ENCODE measurements around the gene UST.
"Not testable (repeated sequence)": the region's sequence is repeated elsewhere in the genome, so short reads cannot be mapped to it uniquely, and the experiment has no call there.

Gene UST

GRCh38 chr6:148965287-148965686 is 218.5 kb downstream of the UST start:
- peaks cover 51% of the 10 kb centered on the region for H3K4me1 ChIP-seq (ENCODE audit: control insufficient read depth, low read depth, low read length)
- H3K27me3 ChIP-seq (ENCODE audit: control insufficient read depth, insufficient read depth, low read length) = no peaks in the 10 kb centered on the region
- H3K9ac ChIP-seq (ENCODE audit: low read length) = no peak overlapping the region
- H3K36me3 ChIP-seq (ENCODE audit: control insufficient read depth, low read depth, low read length) = no peaks in the 10 kb centered on the region
- H3K27ac ChIP-seq (ENCODE audit: low read length) = no peak overlapping the region
- H3K9me3 ChIP-seq (ENCODE audit: control insufficient read depth, low read depth, low read length) = no peaks in the 10 kb centered on the region
- H3K4me3 ChIP-seq (ENCODE audit: low read length) = no peak overlapping the region

- Histone ChIP-seq H3K36me3 (ENCODE audit: control insufficient read depth, low read depth, low read length) (no peaks in the 10 kb centered on the region), H3K27me3 (ENCODE audit: control insufficient read depth, insufficient read depth, low read length) (no peaks in the 10 kb centered on the region), H3K9ac (ENCODE audit: low read length) (no peak overlapping the region), H3K27ac (ENCODE audit: low read length) (no peak overlapping the region), H3K4me1 (ENCODE audit: control insufficient read depth, low read depth, low read length) (peaks cover 48% of the 10 kb centered on the region), H3K9me3 (ENCODE audit: control insufficient read depth, low read depth, low read length) (no peaks in the 10 kb centered on the region), H3K4me3 (ENCODE audit: low read length) (no peak overlapping the region)
These were observed 220.2 kb downstream of the UST start for GRCh38 chr6:148967011-148967520.

GRCh38 chr6:148967541-148967956 is 220.7 kb downstream of the UST start:
- Histone ChIP-seq H3K36me3 (ENCODE audit: control insufficient read depth, low read depth, low read length) (no peaks in the 10 kb centered on the region), H3K9ac (ENCODE audit: low read length) (no peak overlapping the region), H3K4me1 (ENCODE audit: control insufficient read depth, low read depth, low read length) (peaks cover 51% of the 10 kb centered on the region), H3K27ac (ENCODE audit: low read length) (no peak overlapping the region), H3K27me3 (ENCODE audit: control insufficient read depth, insufficient read depth, low read length) (no peaks in the 10 kb centered on the region), H3K9me3 (ENCODE audit: control insufficient read depth, low read depth, low read length) (no peaks in the 10 kb centered on the region), H3K4me3 (ENCODE audit: low read length) (no peak overlapping the region)

- Histone ChIP-seq H3K4me1 (ENCODE audit: control insufficient read depth, low read depth, low read length) (peaks cover 55% of the 10 kb centered on the region), H3K9me3 (ENCODE audit: control insufficient read depth, low read depth, low read length) (no peaks in the 10 kb centered on the region), H3K27ac (ENCODE audit: low read length) (no peak overlapping the region), H3K36me3 (ENCODE audit: control insufficient read depth, low read depth, low read length) (no peaks in the 10 kb centered on the region), H3K9ac (ENCODE audit: low read length) (no peak overlapping the region), H3K27me3 (ENCODE audit: control insufficient read depth, insufficient read depth, low read length) (no peaks in the 10 kb centered on the region), H3K4me3 (ENCODE audit: low read length) (no peak overlapping the region)
These were observed 222.2 kb downstream of the UST start for GRCh38 chr6:148968771-148969602.

- Histone ChIP-seq H3K36me3 (ENCODE audit: control insufficient read depth, low read depth, low read length) (no peaks in the 10 kb centered on the region), H3K9ac (ENCODE audit: low read length) (no peak overlapping the region), H3K27ac (ENCODE audit: low read length) (no peak overlapping the region), H3K4me3 (ENCODE audit: low read length) (no peak overlapping the region), H3K9me3 (ENCODE audit: control insufficient read depth, low read depth, low read length) (no peaks in the 10 kb centered on the region), H3K4me1 (ENCODE audit: control insufficient read depth, low read depth, low read length) (peaks cover 60% of the 10 kb centered on the region), H3K27me3 (ENCODE audit: control insufficient read depth, insufficient read depth, low read length) (no peaks in the 10 kb centered on the region)
These were observed 222.8 kb downstream of the UST start for GRCh38 chr6:148969603-148970061.

- Histone ChIP-seq H3K4me3 (ENCODE audit: low read length) (no peak overlapping the region), H3K36me3 (ENCODE audit: control insufficient read depth, low read depth, low read length) (no peaks in the 10 kb centered on the region), H3K4me1 (ENCODE audit: control insufficient read depth, low read depth, low read length) (peaks cover 61% of the 10 kb centered on the region), H3K9ac (ENCODE audit: low read length) (no peak overlapping the region), H3K27ac (ENCODE audit: low read length) (no peak overlapping the region), H3K9me3 (ENCODE audit: control insufficient read depth, low read depth, low read length) (no peaks in the 10 kb centered on the region), H3K27me3 (ENCODE audit: control insufficient read depth, insufficient read depth, low read length) (no peaks in the 10 kb centered on the region)
These were observed 224.4 kb downstream of the UST start for GRCh38 chr6:148971031-148971927.

- H3K4me3 ChIP-seq (ENCODE audit: low read length) = peak overlapping the region; percentile 18
- H3K9me3 ChIP-seq (ENCODE audit: control insufficient read depth, low read depth, low read length) = no peaks in the 10 kb centered on the region
These were observed 225.7 kb downstream of the UST start for GRCh38 chr6:148972481-148972880.

GRCh38 chr6:148973538-148974208 is 226.8 kb downstream of the UST start:
- H3K4me3 ChIP-seq (ENCODE audit: low read length) = no peak overlapping the region
- H3K27ac ChIP-seq (ENCODE audit: low read length) = no peak overlapping the region
- no peaks in the 10 kb centered on the region for H3K27me3 ChIP-seq (ENCODE audit: control insufficient read depth, insufficient read depth, low read length)
- H3K36me3 ChIP-seq (ENCODE audit: control insufficient read depth, low read depth, low read length) = no peaks in the 10 kb centered on the region
- peaks cover 48% of the 10 kb centered on the region for H3K4me1 ChIP-seq (ENCODE audit: control insufficient read depth, low read depth, low read length)
- H3K9me3 ChIP-seq (ENCODE audit: control insufficient read depth, low read depth, low read length) = no peaks in the 10 kb centered on the region
- H3K9ac ChIP-seq (ENCODE audit: low read length) = no peak overlapping the region

More at GRCh38 chr6:148972481-148972880, 225.7 kb downstream of the UST start:
- H3K4me1 ChIP-seq (ENCODE audit: control insufficient read depth, low read depth, low read length) = peaks cover 55% of the 10 kb centered on the region
- H3K9ac ChIP-seq (ENCODE audit: low read length) = no peak overlapping the region
- H3K27me3 ChIP-seq (ENCODE audit: control insufficient read depth, insufficient read depth, low read length) = no peaks in the 10 kb centered on the region
- no peaks in the 10 kb centered on the region for H3K36me3 ChIP-seq (ENCODE audit: control insufficient read depth, low read depth, low read length)
- no peak overlapping the region for H3K27ac ChIP-seq (ENCODE audit: low read length)

- no peaks in the 10 kb centered on the region for H3K27me3 ChIP-seq (ENCODE audit: control insufficient read depth, insufficient read depth, low read length)
- peaks cover 45% of the 10 kb centered on the region for H3K4me1 ChIP-seq (ENCODE audit: control insufficient read depth, low read depth, low read length)
- H3K27ac ChIP-seq (ENCODE audit: low read length) = no peak overlapping the region
- H3K9me3 ChIP-seq (ENCODE audit: control insufficient read depth, low read depth, low read length) = no peaks in the 10 kb centered on the region
- no peak overlapping the region for H3K9ac ChIP-seq (ENCODE audit: low read length)
- H3K4me3 ChIP-seq (ENCODE audit: low read length) = no peak overlapping the region
- no peaks in the 10 kb centered on the region for H3K36me3 ChIP-seq (ENCODE audit: control insufficient read depth, low read depth, low read length)
These were observed 227.5 kb downstream of the UST start for GRCh38 chr6:148974351-148974750.

- not testable (repeated sequence) for H3K9ac ChIP-seq (ENCODE audit: low read length); H3K27ac ChIP-seq (ENCODE audit: low read length); H3K4me3 ChIP-seq (ENCODE audit: low read length); H3K36me3 ChIP-seq (ENCODE audit: control insufficient read depth, low read depth, low read length); H3K9me3 ChIP-seq (ENCODE audit: control insufficient read depth, low read depth, low read length); H3K27me3 ChIP-seq (ENCODE audit: control insufficient read depth, insufficient read depth, low read length)
- H3K4me1 ChIP-seq (ENCODE audit: control insufficient read depth, low read depth, low read length) = peaks cover 28% of the 10 kb centered on the region
These were observed 231.5 kb downstream of the UST start for GRCh38 chr6:148978298-148978697.

All from iPS-18a (cell line).